Esophagus muscularis mucosa (tissue), 4 donors: ENCODE data around the gene CEP350. TPM values are rescaled to one million over a fixed set of nuclear protein-coding genes. Genes with fewer than 3 reads are reported as not detected.

Experiments used
- DNase-seq: peaks from one replicate; pipeline ENCODE4 v3.0.0-alpha.2; 2017; ENCODE audit errors: extremely low spot score
- H3K27ac ChIP-seq, 4 donors: fragments of 200-600 bp; sonication (generic); replicated peaks in 1 of 4; 1 replicate in 3 of 4; 2 replicates in 1 of 4; pipeline ENCODE4 v1.5.1; 2016 to 2019; ENCODE audit warnings: mild to moderate bottlenecking in 1 of 4
- H3K27me3 ChIP-seq, 4 donors: fragments of 200-600 bp; sonication (generic); one replicate each; pipeline versions ENCODE4 v1.5.1 to v1.6.0; 2016 to 2019
- H3K36me3 ChIP-seq, 4 donors: fragments of 200-600 bp; sonication (generic); one replicate each; pipeline ENCODE4 v1.5.1; 2016 to 2019
- H3K4me1 ChIP-seq, 4 donors: fragments of 200-600 bp; sonication (generic); one replicate each; pipeline ENCODE4 v1.5.1; 2016 to 2019
- H3K4me3 ChIP-seq, 4 donors: fragments of 200-600 bp; sonication (generic); 1 replicate in 2 of 4; 2 replicates in 2 of 4; pipeline ENCODE4 v1.5.1; 2016 to 2019; ENCODE audit warnings: mild to moderate bottlenecking in 4 of 4, moderate library complexity in 1 of 4
- H3K9me3 ChIP-seq, 4 donors: fragments of 200-600 bp; sonication (generic); 1 replicate in 3 of 4; 2 replicates in 1 of 4; pipeline ENCODE4 v1.5.1; 2016 to 2019
- EP300 ChIP-seq: sonication (generic); formaldehyde crosslinking; IDR thresholded peaks from one replicate; pipeline ENCODE4 v1.6.1; 2017; ENCODE audit warnings: antibody characterized with exemption
- POLR2A ChIP-seq: fragments of 450-650 bp; IDR thresholded peaks from one replicate; pipeline ENCODE4 v1.6.1; 2017; ENCODE audit warnings: antibody characterized with exemption, moderate library complexity, mild to moderate bottlenecking, low read depth
- POLR2AphosphoS5 ChIP-seq, 2 donors: sonication (generic); formaldehyde crosslinking; IDR thresholded peaks; one replicate each; pipeline ENCODE4 v1.6.1; 2017; ENCODE audit warnings: antibody characterized with exemption in 2 of 2
- WGBS: methylation state at CpG from one replicate; pipeline ENCODE4 v1.1.5; 2018; 5-methylcytosine and 5-hydroxymethylcytosine counted together
- intact Hi-C: fragments of 100-400 bp; cut with DNase I; formaldehyde crosslinking; loops from one replicate; pipeline ENCODE4 v1.15.1; 2023
- total RNA-seq, 4 donors: library from RNA; depleted of rRNA; stranded (reverse); fragments of >200 nt; gene quantifications; one replicate each; pipeline versions ENCODE4 v1.1.0 to v1.2.1, GENCODE V29; 2016
- TF ChIP-seq, protein P1 (sequence below), 3 experiments: fragments of 200-600 bp in 2 of 3; fragments of 450-650 bp in 1 of 3; sonication (generic) in 2 of 3; IDR thresholded peaks; one replicate each; pipeline ENCODE4 v1.5.1; 2017 to 2019; ENCODE audit warnings: antibody characterized with exemption in 3 of 3, mild to moderate bottlenecking in 2 of 3, moderate library complexity in 1 of 3

The CEP350 gene
- total RNA-seq, 4 donors from 2014 or later: 61.0 to 80.6 (median 65.1) TPM

- peak overlapping the region in 2 of 4 donors; percentile 40 to 48 for H3K27ac ChIP-seq
Measured at GRCh38 chr1:179976970-179977651, 22.5 kb downstream of the CEP350 start.

DNA sequence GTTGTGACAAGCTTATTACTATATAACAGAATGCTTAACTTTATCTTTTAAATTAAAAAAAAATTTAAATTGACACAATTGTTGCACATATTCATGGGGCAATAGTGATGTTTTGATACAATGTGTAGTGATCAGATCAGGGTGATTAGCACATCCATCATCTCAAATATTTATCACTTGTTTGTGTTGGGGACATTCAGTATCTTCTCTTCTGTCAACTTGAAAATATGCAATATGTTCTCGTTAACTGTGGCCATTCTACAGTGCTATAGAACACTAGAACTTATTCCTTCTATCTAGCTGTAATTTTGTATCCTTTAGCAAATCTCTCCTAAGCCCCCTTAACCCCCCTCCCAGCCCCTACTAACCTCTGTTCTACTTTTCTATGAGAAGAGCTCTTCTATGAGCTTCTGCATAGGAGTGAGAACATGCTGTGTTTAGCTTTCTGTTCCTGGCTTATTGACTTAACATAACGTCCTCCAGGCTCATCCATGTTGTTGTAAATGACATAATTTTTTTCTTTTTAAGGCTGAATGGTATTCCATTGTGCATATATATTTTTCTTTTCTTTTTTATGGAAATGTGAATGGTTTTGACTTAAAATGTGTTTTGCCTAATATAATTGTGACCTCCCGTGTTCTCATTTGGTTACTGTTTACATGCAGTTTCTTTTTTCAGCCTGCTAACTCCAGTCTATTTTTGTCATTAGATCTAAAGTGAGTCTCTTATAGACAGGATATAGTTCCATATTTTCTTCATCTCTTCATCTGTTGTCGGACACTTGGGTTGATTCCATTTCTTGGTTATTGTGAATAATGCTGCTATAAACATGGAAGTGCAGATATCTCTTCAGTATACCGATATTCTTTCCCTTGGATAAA, 23.8 kb downstream of the CEP350 start:
- Histone ChIP-seq H3K27me3 (no peaks in the 10 kb centered on the region), H3K36me3 (no peaks in the 10 kb centered on the region), H3K27ac (peak overlapping the region in 1 of 4 donors; percentile 22), H3K9me3 (no peaks in the 10 kb centered on the region), H3K4me1 (peaks cover 7 to 46% (median 37%) of the 10 kb centered on the region in 4 donors), H3K4me3 (no peak overlapping the region)
- intact Hi-C loops: no loop called here
- 78% methylated on average over 5 of the region's 5 CpGs for WGBS
- DNase-seq: no peak
- TF ChIP-seq POLR2AphosphoS5 (IDR thresholded peaks at IDR 0.05) (no peak), EP300 (no peak)
- TF ChIP-seq, protein P1, sequence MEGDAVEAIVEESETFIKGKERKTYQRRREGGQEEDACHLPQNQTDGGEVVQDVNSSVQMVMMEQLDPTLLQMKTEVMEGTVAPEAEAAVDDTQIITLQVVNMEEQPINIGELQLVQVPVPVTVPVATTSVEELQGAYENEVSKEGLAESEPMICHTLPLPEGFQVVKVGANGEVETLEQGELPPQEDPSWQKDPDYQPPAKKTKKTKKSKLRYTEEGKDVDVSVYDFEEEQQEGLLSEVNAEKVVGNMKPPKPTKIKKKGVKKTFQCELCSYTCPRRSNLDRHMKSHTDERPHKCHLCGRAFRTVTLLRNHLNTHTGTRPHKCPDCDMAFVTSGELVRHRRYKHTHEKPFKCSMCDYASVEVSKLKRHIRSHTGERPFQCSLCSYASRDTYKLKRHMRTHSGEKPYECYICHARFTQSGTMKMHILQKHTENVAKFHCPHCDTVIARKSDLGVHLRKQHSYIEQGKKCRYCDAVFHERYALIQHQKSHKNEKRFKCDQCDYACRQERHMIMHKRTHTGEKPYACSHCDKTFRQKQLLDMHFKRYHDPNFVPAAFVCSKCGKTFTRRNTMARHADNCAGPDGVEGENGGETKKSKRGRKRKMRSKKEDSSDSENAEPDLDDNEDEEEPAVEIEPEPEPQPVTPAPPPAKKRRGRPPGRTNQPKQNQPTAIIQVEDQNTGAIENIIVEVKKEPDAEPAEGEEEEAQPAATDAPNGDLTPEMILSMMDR (IDR thresholded peaks at IDR 0.05): no peak

More at GRCh38 chr1:179976970-179977651, 22.5 kb downstream of the CEP350 start:
- 68% methylated on average over 4 of the region's 4 CpGs for WGBS
- intact Hi-C loops: no loop called here
- no peak for DNase-seq
- Histone ChIP-seq H3K27me3 (no peaks in the 10 kb centered on the region), H3K4me3 (no peak overlapping the region), H3K4me1 (peaks cover 7 to 51% (median 44%) of the 10 kb centered on the region in 4 donors), H3K36me3 (no peaks in the 10 kb centered on the region), H3K9me3 (no peaks in the 10 kb centered on the region)
- TF ChIP-seq, protein P1 (IDR thresholded peaks at IDR 0.05): no peak
- TF ChIP-seq EP300 (no peak), POLR2A (no peak), POLR2AphosphoS5 (IDR thresholded peaks at IDR 0.05) (no peak)

DNA sequence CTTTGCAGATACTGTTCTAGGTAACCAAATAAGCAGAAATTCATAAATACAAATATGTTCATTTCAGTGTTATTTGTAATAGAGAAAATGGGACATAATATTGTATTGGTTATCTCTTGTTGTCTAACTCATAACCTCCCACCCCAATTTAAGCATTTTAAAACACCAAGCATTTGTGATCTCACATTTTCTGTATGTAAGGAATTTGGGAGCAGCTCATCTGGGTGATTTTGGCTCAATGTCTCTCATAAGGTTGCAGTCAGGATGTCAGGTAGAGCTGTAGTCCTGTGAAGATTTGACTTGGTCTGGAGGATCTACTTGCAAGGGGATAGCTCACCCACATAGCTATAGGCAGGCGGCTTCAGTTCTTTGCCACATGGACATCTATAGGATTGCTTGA, 29.5 kb downstream of the CEP350 start:
- no peaks in the 10 kb centered on the region for H3K9me3 ChIP-seq
- WGBS: 100% methylated on average over 1 of the region's 1 CpG
- intact Hi-C loops: no loop called here
- H3K4me3 ChIP-seq: no peak overlapping the region
- DNase-seq: no peak
- peaks cover 0 to 8% (median 6%) of the 10 kb centered on the region in 4 donors for H3K4me1 ChIP-seq
- TF ChIP-seq EP300 (no peak), POLR2A (no peak), POLR2AphosphoS5 (IDR thresholded peaks at IDR 0.05) (no peak)
- TF ChIP-seq, protein P1 (IDR thresholded peaks at IDR 0.05): no peak
- H3K27ac ChIP-seq: no peak overlapping the region
- H3K36me3 ChIP-seq: peaks cover 0 to 6% (median 0%) of the 10 kb centered on the region in 4 donors
- no peaks in the 10 kb centered on the region for H3K27me3 ChIP-seq

GRCh38 chr1:179984942-179985341, 30.3 kb downstream of the CEP350 start:
- H3K27me3 ChIP-seq: no peaks in the 10 kb centered on the region
- H3K36me3 ChIP-seq: peaks cover 0 to 12% (median 3%) of the 10 kb centered on the region in 4 donors
- no peaks in the 10 kb centered on the region for H3K9me3 ChIP-seq
- H3K4me3 ChIP-seq: no peak overlapping the region
- peaks cover 0 to 8% (median 5%) of the 10 kb centered on the region in 4 donors for H3K4me1 ChIP-seq
- DNase-seq: no peak
- intact Hi-C loops: no loop called here
- TF ChIP-seq POLR2AphosphoS5 (IDR thresholded peaks at IDR 0.05) (no peak), EP300 (no peak)
- no peak overlapping the region for H3K27ac ChIP-seq

DNA sequence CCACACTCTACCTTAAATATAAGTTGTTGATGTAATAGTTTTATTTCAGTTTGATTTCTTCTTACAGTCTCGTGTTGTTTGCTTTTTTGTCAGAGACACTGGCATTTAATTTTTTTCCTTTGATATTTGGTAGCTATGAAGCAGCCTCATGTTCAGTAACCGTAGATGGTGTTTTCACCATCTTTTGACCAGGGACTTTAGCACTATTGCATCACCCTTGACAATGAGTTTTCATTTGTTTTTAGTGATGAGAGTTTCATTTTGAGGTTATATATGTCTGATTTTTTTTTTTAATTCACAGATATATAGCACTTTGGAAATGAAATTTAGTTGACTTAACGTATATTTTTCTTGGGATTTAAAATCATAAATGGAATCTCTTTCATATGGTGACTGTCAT, 36.2 kb downstream of the CEP350 start:
- no peak for DNase-seq
- Histone ChIP-seq H3K27ac (no peak overlapping the region), H3K4me1 (peaks cover 0 to 6% (median 0%) of the 10 kb centered on the region in 4 donors), H3K9me3 (no peaks in the 10 kb centered on the region), H3K36me3 (peaks cover 0 to 59% (median 27%) of the 10 kb centered on the region in 4 donors), H3K27me3 (no peaks in the 10 kb centered on the region), H3K4me3 (no peak overlapping the region)
- TF ChIP-seq POLR2A (no peak), EP300 (no peak), POLR2AphosphoS5 (IDR thresholded peaks at IDR 0.05) (no peak)
- TF ChIP-seq, protein P1 (IDR thresholded peaks at IDR 0.05): no peak
- intact Hi-C loops: no loop called here
- WGBS: 87% methylated on average over 3 of the region's 3 CpGs
